AG10803 (cell line): ENCODE measurements around the gene ATP6V1G1.

Source experiments
- DNase-seq: peaks from one replicate; pipeline ENCODE4 v3.0.0; 2010; ENCODE audit warnings: low read depth
- H3K4me3 ChIP-seq: 2 replicates; pipeline ENCODE4 v1.5.1; 2011; ENCODE audit warnings: mild to moderate bottlenecking, low read length, control low read depth
- TF ChIP-seq, protein P1 (sequence below): conservative IDR thresholded peaks from 2 replicates; pipeline ENCODE4 v1.5.1; 2011; ENCODE audit warnings: mild to moderate bottlenecking, low read length, control low read depth, inconsistent platforms

Gene ATP6V1G1

DNA sequence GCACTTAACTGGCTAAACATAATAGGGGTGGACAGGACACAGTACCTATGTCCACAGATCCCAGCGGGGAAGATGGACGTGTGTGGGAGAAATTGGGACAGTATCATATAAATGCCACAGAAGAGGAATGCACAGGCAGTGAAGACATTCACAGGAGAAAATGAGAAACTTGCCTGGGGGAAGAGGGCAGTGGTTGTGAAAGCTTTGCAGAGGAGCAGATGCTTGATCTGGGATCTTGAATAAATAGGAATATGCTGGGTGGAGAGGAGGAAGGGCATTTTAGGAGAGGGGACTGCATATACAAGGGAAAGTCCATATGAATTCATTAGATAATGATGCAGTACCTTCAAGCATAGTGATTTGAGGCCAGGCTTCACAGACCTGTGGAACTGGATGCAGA lies 37.1 kb downstream of the ATP6V1G1 start:
- no peak for DNase-seq
- TF ChIP-seq, protein P1, sequence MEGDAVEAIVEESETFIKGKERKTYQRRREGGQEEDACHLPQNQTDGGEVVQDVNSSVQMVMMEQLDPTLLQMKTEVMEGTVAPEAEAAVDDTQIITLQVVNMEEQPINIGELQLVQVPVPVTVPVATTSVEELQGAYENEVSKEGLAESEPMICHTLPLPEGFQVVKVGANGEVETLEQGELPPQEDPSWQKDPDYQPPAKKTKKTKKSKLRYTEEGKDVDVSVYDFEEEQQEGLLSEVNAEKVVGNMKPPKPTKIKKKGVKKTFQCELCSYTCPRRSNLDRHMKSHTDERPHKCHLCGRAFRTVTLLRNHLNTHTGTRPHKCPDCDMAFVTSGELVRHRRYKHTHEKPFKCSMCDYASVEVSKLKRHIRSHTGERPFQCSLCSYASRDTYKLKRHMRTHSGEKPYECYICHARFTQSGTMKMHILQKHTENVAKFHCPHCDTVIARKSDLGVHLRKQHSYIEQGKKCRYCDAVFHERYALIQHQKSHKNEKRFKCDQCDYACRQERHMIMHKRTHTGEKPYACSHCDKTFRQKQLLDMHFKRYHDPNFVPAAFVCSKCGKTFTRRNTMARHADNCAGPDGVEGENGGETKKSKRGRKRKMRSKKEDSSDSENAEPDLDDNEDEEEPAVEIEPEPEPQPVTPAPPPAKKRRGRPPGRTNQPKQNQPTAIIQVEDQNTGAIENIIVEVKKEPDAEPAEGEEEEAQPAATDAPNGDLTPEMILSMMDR = no peak
- H3K4me3 ChIP-seq = no peak overlapping the region

GRCh38 chr9:114626415-114627020 lies 38.9 kb downstream of the ATP6V1G1 start:
- H3K4me3 ChIP-seq = no peak overlapping the region
- TF ChIP-seq, protein P1 = no peak
- no peak for DNase-seq

DNA sequence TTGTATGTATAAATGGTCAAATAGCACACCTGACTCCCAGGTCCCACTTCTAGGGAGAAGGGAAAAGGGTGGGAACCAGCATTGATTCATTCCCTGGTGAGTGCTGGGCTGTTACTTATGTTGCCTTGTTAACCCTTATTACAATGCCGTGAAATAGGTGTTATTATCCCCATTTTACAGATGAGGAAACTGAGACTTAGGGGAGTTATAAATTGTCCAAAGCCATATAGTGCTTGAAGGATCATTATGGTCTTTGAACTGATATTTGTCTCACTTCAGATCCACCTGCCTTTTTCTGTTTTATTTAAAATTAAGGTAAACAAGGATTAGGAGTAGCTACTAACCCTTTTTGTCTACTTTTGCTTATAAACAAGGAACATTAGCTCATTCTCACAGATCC lies 40.0 kb downstream of the ATP6V1G1 start:
- TF ChIP-seq, protein P1 = no peak
- no peak for DNase-seq
- H3K4me3 ChIP-seq = no peak overlapping the region

DNA sequence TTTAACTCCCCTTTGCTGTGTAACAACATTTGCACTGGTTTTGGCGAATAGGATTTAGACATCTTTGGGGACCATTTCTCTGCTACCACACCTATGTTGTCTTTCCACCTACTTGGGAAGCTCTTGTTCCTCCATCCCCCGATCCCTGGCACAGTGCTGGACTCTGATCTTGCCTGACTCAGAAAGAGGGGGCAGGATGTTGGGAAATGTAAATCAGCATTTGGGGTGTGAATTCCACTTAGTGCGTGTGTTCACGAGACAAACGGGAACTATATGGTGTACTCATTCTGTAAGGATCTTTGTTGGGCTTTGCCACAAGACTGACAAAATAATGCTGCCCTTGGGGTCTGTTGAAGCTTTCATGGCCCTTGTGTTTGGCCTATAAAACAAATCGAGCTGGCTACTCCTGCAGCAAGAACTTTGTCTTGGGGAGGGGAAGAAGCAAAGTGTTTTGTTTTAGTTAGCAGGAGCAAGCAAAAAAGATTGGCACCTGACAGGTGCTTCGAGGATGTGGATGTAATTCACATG lies 42.1 kb downstream of the ATP6V1G1 start:
- no peak overlapping the region for H3K4me3 ChIP-seq
- DNase-seq = no peak
- TF ChIP-seq, protein P1 = no peak

DNA sequence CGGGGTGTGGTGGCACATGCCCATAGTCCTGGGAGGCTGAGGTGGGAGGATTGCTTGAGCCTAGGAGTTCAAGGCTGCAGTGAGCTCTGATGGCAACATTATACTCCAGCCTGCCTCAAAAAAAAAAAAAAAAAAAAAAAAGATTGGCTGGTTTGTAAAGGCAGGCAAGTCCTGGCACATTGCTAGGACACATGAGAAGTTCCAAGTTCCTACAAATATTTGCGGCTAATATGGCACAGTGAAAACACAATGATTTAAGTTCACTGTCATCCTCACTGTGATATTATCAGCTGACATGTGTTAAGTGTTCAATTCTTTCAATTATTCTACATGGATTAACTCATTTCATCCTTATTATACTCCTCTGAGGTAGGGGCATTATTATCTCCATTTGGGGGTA lies 43.6 kb downstream of the ATP6V1G1 start:
- no peak overlapping the region for H3K4me3 ChIP-seq
- DNase-seq = peak; percentile 33
- TF ChIP-seq, protein P1 = no peak

GRCh38 chr9:114633438-114634089 lies 46.0 kb downstream of the ATP6V1G1 start:
- no peak overlapping the region for H3K4me3 ChIP-seq
- TF ChIP-seq, protein P1 = no peak
- DNase-seq = no peak

GRCh38 chr9:114634387-114634786 lies 46.8 kb downstream of the ATP6V1G1 start:
- TF ChIP-seq, protein P1 = no peak
- H3K4me3 ChIP-seq = no peak overlapping the region
- DNase-seq = no peak
